IgD-negative memory B cell (primary cell): ENCODE measurements around the gene FBXO3. TPM values are rescaled to one million over a fixed set of nuclear protein-coding genes. Genes with fewer than 3 reads are reported as not detected.

ENCODE experiments used
- H3K27ac Mint-ChIP-seq, 3 donors: one replicate each; pipeline ENCODE4 v1.8.0; 2020 to 2022; ENCODE audit warnings: mild to moderate bottlenecking in 3 of 3, mixed read lengths in 3 of 3, moderate library complexity in 1 of 3
- H3K27me3 Mint-ChIP-seq: one replicate; pipeline ENCODE4 v1.8.0; 2021; ENCODE audit warnings: mixed read lengths
- H3K36me3 Mint-ChIP-seq: one replicate; pipeline ENCODE4 v1.8.0; 2020; ENCODE audit warnings: mild to moderate bottlenecking, mixed read lengths
- H3K4me1 Mint-ChIP-seq, 3 donors: one replicate each; pipeline ENCODE4 v1.8.0; 2020 to 2022; ENCODE audit warnings: mixed read lengths in 3 of 3, mild to moderate bottlenecking in 1 of 3
- H3K4me3 Mint-ChIP-seq, 4 donors: one replicate each; pipeline ENCODE4 v1.8.0; 2020 to 2022; ENCODE audit warnings: mild to moderate bottlenecking in 4 of 4, mixed read lengths in 4 of 4, moderate library complexity in 3 of 4
- H3K9me3 Mint-ChIP-seq, 3 donors: one replicate each; pipeline ENCODE4 v1.8.0; 2020 to 2021; ENCODE audit warnings: mixed read lengths in 3 of 3, mild to moderate bottlenecking in 1 of 3
- polyA plus RNA-seq: library from polyadenylated mRNA; unstranded; fragments of 300-500 nt; fragmentation: Illumina TruSeq; gene quantifications from one replicate; pipeline ENCODE4 v1.2.3, GENCODE V29; 2021

The FBXO3 gene
- polyA plus RNA-seq, 1 donor from 2014 or later = 26.6 TPM

DNA sequence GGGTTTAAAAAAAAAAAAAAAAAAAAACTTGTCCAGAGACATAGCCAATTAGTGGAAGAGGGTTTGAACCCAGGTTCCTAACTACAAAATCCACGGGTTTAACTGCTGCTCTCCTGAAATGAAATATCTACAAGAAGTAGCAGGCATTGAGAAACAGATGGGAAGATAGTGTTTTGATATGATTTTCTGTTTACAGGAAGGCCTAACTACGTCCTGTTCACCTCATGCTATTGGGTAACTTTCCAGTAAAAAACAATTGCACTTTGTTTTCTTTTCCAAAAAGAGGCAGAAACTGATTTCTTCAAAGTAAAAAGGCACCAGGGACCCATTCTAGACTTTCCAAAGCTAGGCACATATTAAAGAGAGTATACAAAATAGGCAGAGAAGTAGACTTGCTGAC is 67.8 kb downstream of the FBXO3 start:
- no peaks in the 10 kb centered on the region for H3K36me3 Mint-ChIP-seq
- H3K27me3 Mint-ChIP-seq = no peaks in the 10 kb centered on the region
- no peaks in the 10 kb centered on the region for H3K9me3 Mint-ChIP-seq
- no peak overlapping the region for H3K27ac Mint-ChIP-seq
- H3K4me1 Mint-ChIP-seq = peaks cover 0 to under 1% (median 0%) of the 10 kb centered on the region in 3 donors
- no peak overlapping the region for H3K4me3 Mint-ChIP-seq

DNA sequence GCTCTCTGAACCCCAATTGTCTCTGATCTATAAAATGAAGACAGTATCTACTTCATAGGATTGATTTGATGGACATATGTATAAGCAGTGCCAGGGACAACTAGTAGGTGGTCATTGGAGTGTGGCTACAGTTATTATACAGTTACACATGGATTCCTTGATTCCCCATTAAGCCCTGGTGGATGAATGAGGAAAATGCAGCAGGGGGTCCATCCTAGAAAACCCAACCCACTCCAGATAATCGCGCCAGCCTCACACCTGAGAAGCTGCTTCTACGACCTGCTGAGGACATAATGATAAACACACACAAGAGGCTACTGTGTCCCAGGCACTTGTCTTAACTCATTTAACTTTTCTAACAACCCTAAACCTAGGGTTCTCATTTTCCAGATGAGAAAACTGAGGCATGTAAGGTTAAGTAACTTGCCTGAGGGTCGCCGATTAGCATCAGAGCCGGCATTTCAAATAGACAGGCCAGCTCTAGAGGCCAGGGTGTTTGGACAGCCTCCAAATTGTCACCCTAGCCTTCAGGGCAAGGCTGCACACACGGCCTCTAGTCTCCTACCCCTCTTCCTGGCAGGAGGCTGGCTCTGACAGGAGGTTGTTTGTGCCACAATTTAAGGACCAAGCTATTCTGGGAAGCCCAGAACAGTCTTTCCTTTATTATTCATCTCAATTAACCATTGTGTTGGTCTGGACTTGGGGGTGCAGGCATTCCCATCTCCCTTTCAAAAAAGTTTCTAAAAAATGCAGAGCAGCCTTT is 69.9 kb downstream of the FBXO3 start:
- no peak overlapping the region for H3K27ac Mint-ChIP-seq
- H3K4me3 Mint-ChIP-seq = no peak overlapping the region
- no peaks in the 10 kb centered on the region for H3K36me3 Mint-ChIP-seq
- peaks cover 6 to 9% (median 7%) of the 10 kb centered on the region in 3 donors for H3K4me1 Mint-ChIP-seq
- H3K9me3 Mint-ChIP-seq = no peaks in the 10 kb centered on the region
- H3K27me3 Mint-ChIP-seq = peaks cover 3% of the 10 kb centered on the region

DNA sequence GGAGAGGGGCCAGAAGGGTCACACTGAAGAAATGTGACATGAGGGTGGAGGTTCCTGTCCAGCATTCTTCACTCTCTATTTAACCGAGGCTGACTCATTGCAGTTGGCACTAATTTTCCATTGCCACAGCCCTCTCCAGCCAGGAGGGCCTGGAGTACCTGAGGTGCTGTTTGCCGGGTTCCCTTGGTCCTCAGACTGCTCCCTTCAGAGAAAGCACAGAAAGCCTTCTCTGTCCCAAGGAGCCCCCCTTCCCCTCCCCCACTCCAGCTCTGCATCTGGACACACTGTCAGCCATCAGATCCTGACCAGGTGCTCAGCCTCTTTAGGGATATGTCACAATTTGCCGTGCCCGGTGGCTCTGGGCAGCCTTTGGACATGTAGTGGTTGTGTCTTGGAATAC is 70.5 kb downstream of the FBXO3 start:
- H3K27me3 Mint-ChIP-seq = peaks cover 3% of the 10 kb centered on the region
- H3K36me3 Mint-ChIP-seq = no peaks in the 10 kb centered on the region
- H3K4me3 Mint-ChIP-seq = no peak overlapping the region
- H3K9me3 Mint-ChIP-seq = no peaks in the 10 kb centered on the region
- H3K27ac Mint-ChIP-seq = no peak overlapping the region
- peaks cover 6 to 9% (median 7%) of the 10 kb centered on the region in 3 donors for H3K4me1 Mint-ChIP-seq

DNA sequence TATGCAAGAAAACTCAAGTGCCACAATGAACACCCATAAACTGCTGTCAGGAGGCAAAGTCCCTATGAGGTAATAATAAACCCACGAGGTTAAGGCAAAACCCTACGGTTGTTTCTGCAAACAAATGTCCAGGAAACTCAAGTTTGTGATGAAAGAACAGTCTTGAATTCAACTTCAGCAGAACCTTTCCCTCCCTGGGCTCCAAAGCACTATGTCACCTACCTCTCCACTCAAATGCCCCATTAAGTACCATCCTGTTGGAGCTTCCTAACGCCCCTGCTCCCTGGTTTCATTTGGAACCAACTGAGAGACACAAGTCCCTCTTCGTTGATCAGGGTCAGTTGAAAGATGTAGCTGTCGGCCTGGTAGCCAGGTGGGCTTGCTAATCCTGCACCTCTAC is 71.1 kb downstream of the FBXO3 start:
- Mint-ChIP-seq H3K9me3 (no peaks in the 10 kb centered on the region), H3K27ac (no peak overlapping the region), H3K4me1 (peaks cover 6 to 9% (median 7%) of the 10 kb centered on the region in 3 donors), H3K27me3 (peaks cover 3% of the 10 kb centered on the region), H3K36me3 (no peaks in the 10 kb centered on the region), H3K4me3 (no peak overlapping the region)

DNA sequence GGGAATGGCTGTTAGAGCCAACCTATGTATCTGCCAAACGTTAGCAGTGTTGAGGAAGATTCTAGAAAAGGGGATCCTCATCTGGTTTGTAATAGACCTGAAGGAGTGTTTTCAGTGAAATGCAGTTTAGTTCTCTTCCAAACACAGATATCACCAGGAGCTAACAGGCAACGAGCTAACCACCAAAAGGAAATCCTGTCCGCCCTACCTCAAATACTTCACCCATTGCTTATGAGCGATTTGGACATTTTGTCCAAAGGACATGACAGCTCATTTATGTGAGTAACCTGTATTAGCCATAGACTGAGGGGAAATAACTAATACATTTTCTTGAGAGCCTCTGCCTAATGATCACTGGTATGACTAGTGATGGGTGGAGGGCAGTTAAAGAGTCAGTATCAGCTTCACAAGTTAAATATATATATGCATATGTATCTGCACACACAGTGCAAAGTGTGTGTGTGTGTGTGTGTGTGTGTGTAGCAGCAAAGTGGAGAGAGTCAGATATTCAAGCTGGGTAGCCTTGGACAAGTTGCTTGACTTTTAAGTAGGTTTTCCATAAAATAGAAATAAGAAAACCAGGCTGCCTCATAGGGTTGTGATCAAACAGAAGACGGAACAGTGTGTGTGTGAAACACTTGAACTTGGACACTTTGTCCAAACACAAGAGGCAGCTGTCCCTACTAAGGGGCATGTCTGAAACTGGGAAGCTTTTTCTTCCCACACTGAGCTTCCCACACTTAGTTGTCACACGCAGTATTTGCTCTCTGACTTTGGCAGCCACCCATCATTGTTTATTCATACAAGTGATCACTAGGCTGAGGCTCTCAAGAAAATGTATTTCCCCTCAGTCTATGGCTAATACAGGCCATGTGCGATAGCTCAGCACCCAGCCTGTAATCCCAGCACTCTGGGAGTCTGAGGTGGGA is 72.8 kb downstream of the FBXO3 start:
- Mint-ChIP-seq H3K27me3 (peaks cover 3% of the 10 kb centered on the region), H3K4me3 (peak overlapping the region; percentile 89 to 98 (median 94)), H3K9me3 (no peaks in the 10 kb centered on the region), H3K27ac (no peak overlapping the region), H3K36me3 (no peaks in the 10 kb centered on the region), H3K4me1 (peaks cover 6 to 9% (median 7%) of the 10 kb centered on the region in 3 donors)

DNA sequence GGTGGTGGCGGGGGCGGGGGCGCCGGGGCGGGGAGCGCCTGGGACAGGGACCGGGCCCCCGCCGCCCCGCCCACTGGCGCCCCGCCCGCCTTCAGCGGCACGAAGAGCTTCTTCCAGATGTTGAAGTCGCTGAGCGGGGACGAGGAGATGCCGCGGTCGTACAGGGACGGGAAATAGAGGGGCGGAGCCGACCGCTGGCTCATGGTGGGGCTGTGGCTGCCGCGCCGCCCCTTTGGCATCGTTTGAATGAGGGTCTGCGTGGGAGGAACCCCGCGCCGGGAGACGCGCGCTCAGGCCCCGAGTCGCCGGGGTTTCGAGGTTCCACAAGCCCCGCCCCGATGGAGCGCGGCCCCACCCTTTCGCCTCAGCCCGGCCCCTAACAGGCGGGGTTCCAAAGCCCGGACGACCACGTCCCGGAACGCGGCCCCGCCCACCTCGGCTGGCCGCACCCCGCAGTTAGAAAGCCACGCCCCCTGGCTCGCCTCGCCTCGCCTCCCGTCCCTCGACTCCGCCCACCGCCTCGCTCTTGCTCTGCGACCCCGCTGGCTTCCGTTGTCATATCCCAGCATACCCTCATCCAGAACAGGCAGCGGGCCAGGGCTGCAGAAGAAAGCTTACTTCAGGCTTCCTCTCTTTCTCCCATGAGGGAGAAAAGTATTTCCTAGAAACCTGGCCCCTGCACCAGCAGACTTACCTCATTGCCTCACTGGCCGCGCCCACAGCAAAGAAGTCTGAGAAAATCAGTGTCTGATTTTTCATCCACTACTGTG is 73.6 kb downstream of the FBXO3 start, which contains the start of gene C11orf91:
Gene C11orf91, minus strand, starts transcription at position 325 of the 770 bp plus-strand sequence. Its CDS starts 86 bp downstream, at position 239.
- H3K4me1 Mint-ChIP-seq = peaks cover 7 to 12% (median 10%) of the 10 kb centered on the region in 3 donors
- no peaks in the 10 kb centered on the region for H3K9me3 Mint-ChIP-seq
- H3K4me3 Mint-ChIP-seq = peak within 1 kb of the TSS; percentile 89 to 98 (median 94)

DNA sequence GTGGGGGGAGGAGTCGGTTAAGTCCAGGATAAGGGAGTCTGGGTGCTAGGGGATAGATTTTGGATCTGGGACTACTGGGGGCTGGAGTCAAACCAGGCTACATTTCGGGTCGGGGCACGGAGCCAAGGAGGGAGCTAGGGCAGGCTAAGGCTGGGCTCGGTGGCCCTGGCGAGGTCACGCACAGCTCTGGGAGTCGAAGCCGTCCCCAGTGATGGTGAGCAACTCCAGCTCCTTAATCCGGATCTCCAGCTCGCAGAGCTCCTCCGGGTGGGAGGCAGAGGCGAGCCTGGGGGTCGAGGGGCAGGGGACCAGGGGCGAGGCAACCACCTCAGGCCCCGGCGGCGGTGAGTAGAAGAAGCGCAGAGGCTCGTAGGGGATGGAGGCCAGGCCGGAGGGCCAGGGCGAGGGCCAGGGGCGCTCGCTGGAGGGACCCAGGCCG is 74.2 kb downstream of the FBXO3 start:
- no peaks in the 10 kb centered on the region for H3K36me3 Mint-ChIP-seq
- peaks cover 3% of the 10 kb centered on the region for H3K27me3 Mint-ChIP-seq
- H3K4me1 Mint-ChIP-seq = peaks cover 7 to 12% (median 10%) of the 10 kb centered on the region in 3 donors
- H3K9me3 Mint-ChIP-seq = no peaks in the 10 kb centered on the region
- peak overlapping the region in 1 of 3 donors; percentile 16 for H3K27ac Mint-ChIP-seq
- H3K4me3 Mint-ChIP-seq = peak overlapping the region; percentile 72 to 95 (median 88)

More for the DNA sequence above, 73.6 kb downstream of the FBXO3 start, which contains the start of gene C11orf91:
- Mint-ChIP-seq H3K27me3 (peaks cover 3% of the 10 kb centered on the region), H3K27ac (peak within 1 kb of the TSS; percentile 16 to 34 (median 24)), H3K36me3 (no peaks in the 10 kb centered on the region)

DNA sequence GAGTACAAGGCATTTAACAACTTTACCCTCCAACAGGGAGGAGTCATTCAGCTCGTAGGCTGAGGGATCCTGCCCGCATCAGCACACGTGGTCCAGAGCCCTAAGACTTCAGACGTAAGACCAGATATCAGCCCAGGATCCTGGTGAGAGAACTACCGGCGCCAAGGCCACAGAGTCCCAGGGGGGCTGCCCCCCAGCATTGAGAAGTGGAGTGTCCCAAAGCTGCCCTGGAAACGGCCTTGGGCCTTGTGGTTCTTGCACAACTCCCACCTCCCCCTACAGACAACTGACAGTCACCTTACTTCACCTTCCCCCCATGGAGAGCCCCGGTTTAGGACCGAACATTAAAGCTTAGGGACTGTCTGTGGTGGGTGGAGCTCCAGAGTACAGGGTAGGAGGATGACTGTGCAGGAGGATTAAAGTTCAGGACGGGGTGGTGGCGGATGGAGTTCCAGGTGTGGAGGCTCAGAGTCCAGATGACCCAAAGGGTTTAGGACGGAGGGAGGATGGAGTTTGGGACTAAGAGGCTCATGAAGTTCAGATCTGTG is 74.7 kb downstream of the FBXO3 start:
- H3K36me3 Mint-ChIP-seq = no peaks in the 10 kb centered on the region
- peak overlapping the region in 1 of 3 donors; percentile 16 for H3K27ac Mint-ChIP-seq
- H3K4me3 Mint-ChIP-seq = peak overlapping the region; percentile 72 to 95 (median 79)
- H3K4me1 Mint-ChIP-seq = peaks cover 7 to 12% (median 10%) of the 10 kb centered on the region in 3 donors
- no peaks in the 10 kb centered on the region for H3K9me3 Mint-ChIP-seq
- H3K27me3 Mint-ChIP-seq = peaks cover 3% of the 10 kb centered on the region

DNA sequence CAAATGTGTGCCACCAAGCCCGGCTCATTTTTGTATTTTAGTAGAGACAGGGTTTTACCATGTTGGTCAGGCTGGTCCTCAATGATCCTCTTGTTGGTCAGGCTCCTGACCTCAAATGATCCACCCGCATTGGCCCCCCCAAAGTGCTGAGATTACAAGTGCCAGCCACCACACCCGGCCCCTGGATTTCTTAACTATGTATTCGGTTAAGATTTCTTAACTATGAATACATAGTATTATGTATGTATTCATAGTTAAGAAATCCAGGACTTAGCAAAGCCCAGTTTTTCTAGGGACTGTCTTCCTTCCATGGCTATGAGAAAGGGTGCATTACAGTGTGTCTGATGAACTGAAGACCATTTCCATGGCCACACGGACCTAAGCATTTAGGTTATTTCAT is 75.4 kb downstream of the FBXO3 start:
- no peaks in the 10 kb centered on the region for H3K36me3 Mint-ChIP-seq

DNA sequence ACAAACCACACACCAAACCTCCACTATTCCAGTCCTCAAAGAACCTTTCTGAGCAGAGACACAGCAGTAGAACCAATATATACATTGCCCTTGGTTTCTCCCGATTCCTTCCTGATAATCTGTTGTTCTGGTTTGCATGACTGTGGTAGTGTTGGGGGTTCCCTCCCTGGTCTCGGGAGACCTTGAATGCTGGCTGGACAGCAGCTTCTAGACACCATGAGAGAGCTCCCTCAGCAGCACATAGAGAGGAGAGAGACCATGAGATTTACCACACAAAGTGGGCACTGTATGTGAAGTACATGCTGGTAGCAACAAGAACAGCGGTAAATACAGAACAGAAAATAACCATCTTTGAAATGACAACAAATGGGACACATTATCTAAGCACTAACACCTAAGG is 76.3 kb downstream of the FBXO3 start:
- H3K4me1 Mint-ChIP-seq = peaks cover 7 to 12% (median 10%) of the 10 kb centered on the region in 3 donors
- H3K9me3 Mint-ChIP-seq = no peaks in the 10 kb centered on the region
- H3K4me3 Mint-ChIP-seq = peak overlapping the region in 1 of 4 donors; percentile 61
- H3K36me3 Mint-ChIP-seq = peaks cover 2% of the 10 kb centered on the region
- H3K27ac Mint-ChIP-seq = no peak overlapping the region
- peaks cover 3% of the 10 kb centered on the region for H3K27me3 Mint-ChIP-seq

More for the DNA sequence above, 75.4 kb downstream of the FBXO3 start:
- Mint-ChIP-seq H3K9me3 (no peaks in the 10 kb centered on the region), H3K4me3 (peak overlapping the region in 2 of 4 donors; percentile 74 to 84), H3K27me3 (peaks cover 3% of the 10 kb centered on the region), H3K27ac (no peak overlapping the region), H3K4me1 (peaks cover 7 to 12% (median 10%) of the 10 kb centered on the region in 3 donors)

DNA sequence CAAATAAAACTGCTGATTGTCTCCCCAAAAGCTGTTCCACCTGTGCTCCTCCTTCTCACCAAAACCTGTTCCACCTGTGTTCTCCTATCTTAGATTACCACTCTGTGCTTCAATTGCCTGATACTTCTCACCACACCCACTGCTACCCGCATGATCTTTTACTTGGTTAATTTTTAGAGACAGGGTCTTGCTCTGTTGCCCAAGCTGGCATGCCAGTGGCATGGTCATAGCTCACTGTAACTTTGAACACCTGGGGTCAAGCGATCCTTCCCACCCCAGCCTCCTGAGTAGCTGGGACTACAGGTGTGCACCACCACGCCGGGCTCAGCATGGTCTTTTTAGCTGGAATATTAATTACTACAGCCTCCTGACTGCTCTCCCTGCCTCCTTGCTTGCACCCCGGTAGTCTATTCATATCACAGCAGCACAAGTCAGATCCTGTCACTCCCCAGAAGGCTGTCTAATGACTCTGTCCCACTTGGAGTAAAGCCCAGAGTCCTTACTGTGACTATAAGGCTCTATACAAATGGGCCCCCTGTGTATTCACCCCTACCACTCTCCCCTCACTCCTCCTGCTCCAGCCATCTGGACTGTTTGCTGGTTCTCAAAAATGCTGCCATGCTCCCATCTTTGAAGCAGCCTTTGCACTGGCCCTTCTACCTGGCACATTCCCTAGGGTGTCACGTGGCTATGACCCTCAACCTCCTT is 77.2 kb downstream of the FBXO3 start:
- peak overlapping the region in 2 of 4 donors; percentile 23 to 26 for H3K4me3 Mint-ChIP-seq
- peaks cover 3% of the 10 kb centered on the region for H3K27me3 Mint-ChIP-seq
- H3K27ac Mint-ChIP-seq = no peak overlapping the region

DNA sequence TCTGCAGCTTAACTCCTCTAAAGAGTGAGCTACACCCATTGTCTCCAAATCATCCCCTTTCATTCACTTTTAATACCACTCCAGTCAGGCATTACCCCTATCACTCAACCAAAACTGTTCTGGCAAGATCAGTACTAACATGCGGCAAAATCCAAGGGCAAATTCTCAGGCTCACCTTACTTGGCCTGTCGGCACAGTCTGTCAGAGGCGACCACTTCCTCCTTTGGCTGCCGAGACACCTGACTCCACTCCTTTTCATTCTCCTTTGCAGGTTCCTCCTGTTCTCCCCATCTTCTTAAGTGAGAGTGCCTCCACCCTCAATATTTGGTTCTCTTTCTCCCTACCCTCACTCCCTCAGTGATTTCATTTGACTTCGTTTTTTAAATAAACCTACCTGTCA is 77.9 kb downstream of the FBXO3 start:
- Mint-ChIP-seq H3K36me3 (peaks cover 2% of the 10 kb centered on the region), H3K9me3 (no peaks in the 10 kb centered on the region), H3K4me3 (no peak overlapping the region), H3K27me3 (peaks cover 4% of the 10 kb centered on the region), H3K4me1 (peaks cover 6 to 12% (median 9%) of the 10 kb centered on the region in 3 donors), H3K27ac (no peak overlapping the region)

More for the DNA sequence above, 77.2 kb downstream of the FBXO3 start:
- peaks cover 7 to 12% (median 10%) of the 10 kb centered on the region in 3 donors for H3K4me1 Mint-ChIP-seq
- H3K36me3 Mint-ChIP-seq = peaks cover 2% of the 10 kb centered on the region
- no peaks in the 10 kb centered on the region for H3K9me3 Mint-ChIP-seq

DNA sequence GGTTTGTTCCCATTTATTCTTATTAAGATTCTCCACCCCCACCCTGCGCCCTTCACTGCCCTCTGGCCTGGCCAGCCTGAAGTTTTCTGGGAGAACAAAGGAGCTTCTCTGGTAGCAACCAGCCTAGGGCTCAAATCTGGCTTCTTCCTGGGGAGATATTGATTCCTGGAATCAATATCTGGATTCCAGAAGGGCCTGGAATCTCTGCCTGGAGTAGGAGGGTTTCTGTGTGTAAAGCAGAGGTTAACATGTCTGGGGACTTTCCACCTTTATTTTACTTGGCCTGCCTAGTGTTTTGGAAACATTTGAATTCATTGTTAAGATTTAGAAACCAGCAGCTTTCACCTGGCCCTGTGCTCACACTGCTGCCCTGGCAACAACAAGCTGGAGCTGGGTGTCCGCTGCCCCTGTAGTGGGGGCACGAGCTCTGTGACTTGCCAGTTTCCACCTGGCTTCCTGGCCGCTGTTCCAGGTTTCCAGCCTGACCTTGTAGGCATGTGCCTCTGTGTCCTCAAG is 79.2 kb downstream of the FBXO3 start:
- H3K4me3 Mint-ChIP-seq = no peak overlapping the region
- H3K36me3 Mint-ChIP-seq = peaks cover 2% of the 10 kb centered on the region
- no peaks in the 10 kb centered on the region for H3K9me3 Mint-ChIP-seq
- peaks cover 0 to 5% (median 4%) of the 10 kb centered on the region in 3 donors for H3K4me1 Mint-ChIP-seq
- no peak overlapping the region for H3K27ac Mint-ChIP-seq
- peaks cover 6% of the 10 kb centered on the region for H3K27me3 Mint-ChIP-seq
